ENCODE measurements around the gene ELF4. TPM values are rescaled to one million over a fixed set of nuclear protein-coding genes. Genes with fewer than 3 reads are reported as not detected.

ELF4 gene
- total RNA-seq, 1 donor from 2014 or later = 31.2 TPM

DNA sequence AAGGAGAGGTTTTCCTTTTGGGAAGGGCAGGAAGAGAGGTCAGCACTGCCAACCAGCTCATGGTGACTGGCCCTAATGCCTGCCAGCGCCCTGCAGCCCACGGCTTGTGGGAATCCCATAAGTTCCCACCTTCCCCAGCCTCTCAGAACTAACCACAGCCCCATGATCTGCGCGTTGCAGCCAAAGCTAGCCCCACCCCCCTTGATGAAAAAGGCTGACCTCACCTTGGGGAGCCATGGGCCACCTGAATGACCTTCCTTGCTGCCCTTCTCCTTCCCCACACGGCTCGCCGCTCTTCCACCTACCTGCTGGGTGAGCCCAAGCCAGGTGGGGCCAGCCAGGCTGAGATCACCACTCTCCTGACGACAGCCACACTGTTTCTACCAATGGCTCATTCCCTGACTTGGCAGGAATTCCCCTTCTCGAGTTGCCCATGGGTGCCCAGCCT is 3.9 kb upstream of the ELF4 start:
- DNase-seq (ENCODE audit: low read depth) = no peak

DNA sequence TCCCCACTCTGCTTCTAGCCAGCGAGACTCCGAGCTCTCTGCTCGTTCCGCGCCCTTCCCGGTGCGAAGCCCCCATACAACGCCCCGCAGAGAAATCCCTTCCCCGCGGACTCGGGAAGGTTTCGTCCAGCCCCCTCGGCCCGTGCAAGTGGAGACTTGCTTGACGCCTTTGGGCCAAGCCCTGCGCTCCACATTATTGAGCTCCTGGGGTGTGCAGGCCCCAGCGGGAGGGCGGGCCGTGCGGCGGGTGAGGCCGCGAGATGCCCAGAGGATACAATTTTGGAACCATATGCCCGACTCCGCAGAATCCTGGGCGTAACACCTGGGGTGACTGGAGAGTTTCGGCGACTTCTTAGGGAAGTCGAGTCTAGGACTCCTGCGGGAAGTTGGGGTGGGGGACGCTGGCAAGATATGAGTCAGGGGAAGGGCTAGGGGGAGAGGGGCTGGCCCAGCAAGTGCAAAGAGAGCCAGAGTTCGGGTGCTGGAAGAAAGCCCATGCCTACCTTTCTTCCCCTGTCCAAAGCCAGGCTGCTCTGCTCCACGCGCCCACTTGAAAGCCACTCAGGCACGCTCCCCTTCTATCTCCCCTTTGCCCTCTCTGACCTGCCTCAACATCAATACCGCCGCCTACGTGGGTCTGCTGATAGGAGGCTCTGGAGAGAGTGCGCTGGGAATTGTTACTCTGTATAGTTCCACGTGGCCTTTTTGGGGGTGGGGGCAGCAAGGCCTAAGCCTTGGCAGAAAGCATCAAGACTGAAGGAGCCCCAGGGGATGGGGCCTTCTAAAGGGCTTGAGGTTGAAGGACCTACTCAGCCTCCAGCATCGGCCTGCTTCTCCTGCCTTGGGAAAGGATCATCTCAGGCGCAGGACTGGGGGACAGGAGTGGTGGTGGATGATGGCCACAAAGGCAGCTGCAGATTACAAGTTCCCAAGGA is 1.2 kb upstream of the ELF4 start:
- Histone ChIP-seq H3K79me2 (ENCODE audit: insufficient read depth, low read length) (peaks cover 34% of the 10 kb centered on the region), H3K27me3 (ENCODE audit: insufficient read depth, low read length) (no peaks in the 10 kb centered on the region), H3K4me3 (ENCODE audit: insufficient read depth, low read depth, low read length) (peak overlapping the region; percentile 37), H3K4me1 (ENCODE audit: insufficient read depth, low read length) (peaks cover 23% of the 10 kb centered on the region), H3K9ac (ENCODE audit: low read length) (peak overlapping the region; percentile 65), H2AFZ (ENCODE audit: low read depth, low read length) (peak overlapping the region; percentile 47), H3K4me2 (ENCODE audit: low read length) (peak overlapping the region; percentile 75), H3K36me3 (ENCODE audit: insufficient read depth, low read length) (no peaks in the 10 kb centered on the region), H3K9me3 (ENCODE audit: insufficient read depth, low read depth, low read length) (no peaks in the 10 kb centered on the region), H3K27ac (ENCODE audit: low read depth, low read length) (peak overlapping the region; percentile 50), H4K20me1 (ENCODE audit: insufficient read depth, low read length) (peaks cover 27% of the 10 kb centered on the region)
- Mint-ChIP-seq H3K4me1 (ENCODE audit: low read depth, unreplicated experiment) (peaks cover 14% of the 10 kb centered on the region), H3K27me3 (ENCODE audit: low read depth, unreplicated experiment) (no peaks in the 10 kb centered on the region), H3K36me3 (ENCODE audit: low read depth, unreplicated experiment) (no peaks in the 10 kb centered on the region), H3K9me3 (ENCODE audit: unreplicated experiment) (no peaks in the 10 kb centered on the region), H3K4me3 (ENCODE audit: unreplicated experiment) (peak overlapping the region; percentile 69), H3K27ac (ENCODE audit: unreplicated experiment) (peak overlapping the region; percentile 41)
- DNase-seq (ENCODE audit: low read depth) (no peak), FAIRE-seq (peak; percentile 13)
- TF ChIP-seq, protein P1, sequence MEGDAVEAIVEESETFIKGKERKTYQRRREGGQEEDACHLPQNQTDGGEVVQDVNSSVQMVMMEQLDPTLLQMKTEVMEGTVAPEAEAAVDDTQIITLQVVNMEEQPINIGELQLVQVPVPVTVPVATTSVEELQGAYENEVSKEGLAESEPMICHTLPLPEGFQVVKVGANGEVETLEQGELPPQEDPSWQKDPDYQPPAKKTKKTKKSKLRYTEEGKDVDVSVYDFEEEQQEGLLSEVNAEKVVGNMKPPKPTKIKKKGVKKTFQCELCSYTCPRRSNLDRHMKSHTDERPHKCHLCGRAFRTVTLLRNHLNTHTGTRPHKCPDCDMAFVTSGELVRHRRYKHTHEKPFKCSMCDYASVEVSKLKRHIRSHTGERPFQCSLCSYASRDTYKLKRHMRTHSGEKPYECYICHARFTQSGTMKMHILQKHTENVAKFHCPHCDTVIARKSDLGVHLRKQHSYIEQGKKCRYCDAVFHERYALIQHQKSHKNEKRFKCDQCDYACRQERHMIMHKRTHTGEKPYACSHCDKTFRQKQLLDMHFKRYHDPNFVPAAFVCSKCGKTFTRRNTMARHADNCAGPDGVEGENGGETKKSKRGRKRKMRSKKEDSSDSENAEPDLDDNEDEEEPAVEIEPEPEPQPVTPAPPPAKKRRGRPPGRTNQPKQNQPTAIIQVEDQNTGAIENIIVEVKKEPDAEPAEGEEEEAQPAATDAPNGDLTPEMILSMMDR (IDR thresholded peaks at IDR 0.05; ENCODE audit: insufficient read depth, low read depth, low read length) = no peak
- no peak for TF ChIP-seq EZH2 (IDR thresholded peaks at IDR 0.05; ENCODE audit: insufficient read depth, low read length)

More for the DNA sequence above, 3.9 kb upstream of the ELF4 start:
- no peaks in the 10 kb centered on the region for H3K9me3 ChIP-seq (ENCODE audit: insufficient read depth, low read depth, low read length)
- H4K20me1 ChIP-seq (ENCODE audit: insufficient read depth, low read length) = peaks cover 3% of the 10 kb centered on the region
- peaks cover 33% of the 10 kb centered on the region for H3K4me1 ChIP-seq (ENCODE audit: insufficient read depth, low read length)
- FAIRE-seq = no peak
- H3K9ac ChIP-seq (ENCODE audit: low read length) = no peak overlapping the region
- no peaks in the 10 kb centered on the region for H3K36me3 ChIP-seq (ENCODE audit: insufficient read depth, low read length)
- H3K4me3 ChIP-seq (ENCODE audit: insufficient read depth, low read depth, low read length) = no peak overlapping the region
- Mint-ChIP-seq H3K27ac (ENCODE audit: unreplicated experiment) (no peak overlapping the region), H3K4me3 (ENCODE audit: unreplicated experiment) (no peak overlapping the region), H3K36me3 (ENCODE audit: low read depth, unreplicated experiment) (no peaks in the 10 kb centered on the region), H3K9me3 (ENCODE audit: unreplicated experiment) (no peaks in the 10 kb centered on the region), H3K4me1 (ENCODE audit: low read depth, unreplicated experiment) (peaks cover 20% of the 10 kb centered on the region), H3K27me3 (ENCODE audit: low read depth, unreplicated experiment) (no peaks in the 10 kb centered on the region)
- TF ChIP-seq, protein P1 (IDR thresholded peaks at IDR 0.05; ENCODE audit: insufficient read depth, low read depth, low read length) = no peak
- TF ChIP-seq EZH2 (IDR thresholded peaks at IDR 0.05; ENCODE audit: insufficient read depth, low read length) = no peak
- no peak overlapping the region for H2AFZ ChIP-seq (ENCODE audit: low read depth, low read length)
- H3K27me3 ChIP-seq (ENCODE audit: insufficient read depth, low read length) = no peaks in the 10 kb centered on the region
- H3K27ac ChIP-seq (ENCODE audit: low read depth, low read length) = peak overlapping the region; percentile 42
- H3K79me2 ChIP-seq (ENCODE audit: insufficient read depth, low read length) = peaks cover 10% of the 10 kb centered on the region
- peak overlapping the region; percentile 33 for H3K4me2 ChIP-seq (ENCODE audit: low read length)
